GM18498 (cell line): ENCODE measurements around the gene C18orf63.
A peak's percentile ranks its signal among the peaks of the same experiment; 100 is the strongest.

ENCODE experiments used
- ATAC-seq: cut with Tn5 transposase; IDR thresholded peaks from one replicate; pipeline ENCODE4 v1.9.1; 2021; ENCODE audit warnings: mild to moderate bottlenecking, moderate library complexity; ENCODE audit not compliant: unreplicated experiment

Gene C18orf63

GRCh38 chr18:74402806-74403433, 87.3 kb downstream of the C18orf63 start:
- ATAC-seq = no peak

- ATAC-seq = peak; percentile 63
These were observed 92.2 kb downstream of the C18orf63 start for GRCh38 chr18:74407888-74408287.
